Common myeloid progenitor, CD34-positive (primary cell): ENCODE measurements around the gene LRRN3.

Source experiments
- CTCF ChIA-PET: fragments of 350-600 bp; sonication (Branson Sonifier 250); formaldehyde crosslinking; loops from one replicate; lab custom pipeline; 2021; ENCODE audit warnings: antibody characterized with exemption; lab: Charles Lee
- POLR2A ChIA-PET: fragments of 350-600 bp; sonication (Branson Sonifier 250); formaldehyde crosslinking; loops from one replicate; lab custom pipeline; 2021; ENCODE audit warnings: antibody characterized with exemption; lab: Charles Lee
- DNase-seq, 3 donors: peaks; one replicate each; pipeline versions ENCODE4 v3.0.0 to v3.0.0-alpha.2; 2013
- H3K27ac ChIP-seq, 2 experiments: 1 replicate in 1 of 2; 2 replicates in 1 of 2; pipeline ENCODE4 v1.7.0; 2013; ENCODE audit warnings: inconsistent platforms in 2 of 2, low read length in 2 of 2, mild to moderate bottlenecking in 2 of 2, low read depth in 1 of 2, moderate library complexity in 1 of 2; ENCODE audit not compliant: severe bottlenecking in 2 of 2, insufficient read depth in 1 of 2, poor library complexity in 1 of 2
- H3K27me3 ChIP-seq, 5 experiments: replicated peaks in 2 of 5; 1 replicate in 3 of 5; 2 replicates in 2 of 5; pipeline versions ENCODE4 v1.6.1 to v1.7.0; 2013; ENCODE audit warnings: low read length in 4 of 5, mild to moderate bottlenecking in 2 of 5, moderate library complexity in 2 of 5, inconsistent platforms in 1 of 5; ENCODE audit not compliant: insufficient read depth in 5 of 5, control insufficient read depth in 4 of 5
- H3K36me3 ChIP-seq, 4 experiments: 1 replicate in 2 of 4; 2 replicates in 2 of 4; pipeline versions ENCODE4 v1.6.1 to v1.7.0; 2013; ENCODE audit warnings: low read length in 3 of 4, control low read depth in 1 of 4, mild to moderate bottlenecking in 1 of 4; ENCODE audit not compliant: control insufficient read depth in 4 of 4, insufficient read depth in 4 of 4
- H3K4me1 ChIP-seq, 4 experiments: 1 replicate in 3 of 4; 2 replicates in 1 of 4; pipeline versions ENCODE4 v1.6.1 to v1.7.1; 2013; ENCODE audit warnings: low read length in 3 of 4, mild to moderate bottlenecking in 3 of 4, control low read depth in 1 of 4, inconsistent platforms in 1 of 4, moderate library complexity in 1 of 4; ENCODE audit not compliant: control insufficient read depth in 4 of 4, insufficient read depth in 4 of 4; ENCODE audit errors: control extremely low read depth in 1 of 4
- H3K4me3 ChIP-seq, 7 experiments: 1 replicate in 4 of 7; 2 replicates in 3 of 7; pipeline versions ENCODE4 v1.5.1 to v1.7.0; 2013; ENCODE audit warnings: mild to moderate bottlenecking in 7 of 7, low read length in 6 of 7, moderate library complexity in 6 of 7, inconsistent platforms in 2 of 7, low read depth in 2 of 7, control low read depth in 1 of 7; ENCODE audit not compliant: insufficient read depth in 4 of 7, control insufficient read depth in 1 of 7; ENCODE audit errors: extremely low read depth in 1 of 7
- H3K9me3 ChIP-seq, 5 experiments: 1 replicate in 4 of 5; 2 replicates in 1 of 5; pipeline versions ENCODE4 v1.6.1 to v1.7.1; 2013; ENCODE audit warnings: low read length in 4 of 5, mild to moderate bottlenecking in 2 of 5, inconsistent platforms in 1 of 5, low read depth in 1 of 5, moderate library complexity in 1 of 5; ENCODE audit not compliant: control insufficient read depth in 4 of 5, insufficient read depth in 2 of 5; ENCODE audit errors: control extremely low read depth in 1 of 5
- WGBS: methylation state at CpG from one replicate; pipeline ENCODE4 v1.1.5; 2013; ENCODE audit not compliant: insufficient coverage; 5-methylcytosine and 5-hydroxymethylcytosine counted together

LRRN3 gene

GRCh38 chr7:111050875-111051416, 40.0 kb upstream of the LRRN3 start:
- no peak overlapping the region for H3K27ac ChIP-seq
- no peaks in the 10 kb centered on the region for H3K36me3 ChIP-seq
- H3K4me3 ChIP-seq = no peak overlapping the region
- H3K4me1 ChIP-seq = peaks cover 0 to 4% (median 2%) of the 10 kb centered on the region in 4 experiments
- no peaks in the 10 kb centered on the region for H3K27me3 ChIP-seq
- no peak for DNase-seq
- WGBS = 80% methylated on average over 1 of the region's 2 CpGs
- no peaks in the 10 kb centered on the region for H3K9me3 ChIP-seq
- CTCF ChIA-PET = no interaction called here
- POLR2A ChIA-PET = no interaction called here

DNA sequence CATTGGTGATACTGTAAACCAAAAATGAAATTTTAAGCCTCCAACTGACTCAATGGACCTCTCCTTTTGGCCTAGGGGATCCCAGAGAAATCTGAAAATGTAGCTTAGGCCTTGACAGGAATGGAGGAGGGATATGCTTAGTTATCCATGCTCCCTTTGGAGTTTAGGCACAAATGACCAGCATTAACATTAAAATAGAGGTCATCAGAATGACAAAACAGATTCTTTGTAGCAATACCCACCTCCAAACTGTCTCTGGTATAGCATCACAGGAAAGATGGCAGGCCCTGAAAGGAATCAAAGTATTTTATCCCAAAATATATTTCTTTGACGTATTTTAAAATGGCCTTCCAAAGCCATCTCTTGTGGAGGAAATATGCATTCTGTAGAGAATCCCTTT, 39.1 kb upstream of the LRRN3 start:
- ChIA-PET CTCF (no interaction called here), POLR2A (no interaction called here)
- Histone ChIP-seq H3K4me3 (no peak overlapping the region), H3K27ac (no peak overlapping the region), H3K27me3 (no peaks in the 10 kb centered on the region), H3K4me1 (peaks cover 0 to 4% (median 2%) of the 10 kb centered on the region in 4 experiments), H3K36me3 (no peaks in the 10 kb centered on the region), H3K9me3 (no peaks in the 10 kb centered on the region)
- DNase-seq = no peak
- WGBS = 100% methylated on average over 1 of the region's 1 CpG

GRCh38 chr7:111053035-111053434, 37.9 kb upstream of the LRRN3 start:
- no peaks in the 10 kb centered on the region for H3K27me3 ChIP-seq
- ChIA-PET CTCF (interaction anchor here (0.7 kb wide), 1 partner anchor 11 kb away, joined by 3 read pairs; no protein-coding TSS in a partner anchor), POLR2A (no interaction called here)
- DNase-seq = no peak
- H3K9me3 ChIP-seq = no peaks in the 10 kb centered on the region
- no peak overlapping the region for H3K27ac ChIP-seq
- H3K36me3 ChIP-seq = no peaks in the 10 kb centered on the region
- H3K4me1 ChIP-seq = peaks cover 0 to 4% (median 2%) of the 10 kb centered on the region in 4 experiments
- no peak overlapping the region for H3K4me3 ChIP-seq
- WGBS = 63% methylated on average over 1 of the region's 2 CpGs

GRCh38 chr7:111056371-111056770, 34.6 kb upstream of the LRRN3 start:
- Histone ChIP-seq H3K4me1 (peaks cover 0 to 4% (median 2%) of the 10 kb centered on the region in 4 experiments), H3K4me3 (no peak overlapping the region), H3K27me3 (no peaks in the 10 kb centered on the region), H3K9me3 (no peaks in the 10 kb centered on the region), H3K36me3 (no peaks in the 10 kb centered on the region), H3K27ac (no peak overlapping the region)
- POLR2A ChIA-PET = no interaction called here
- WGBS = no CpG with 5 or more reads among the region's 2 CpGs
- CTCF ChIA-PET = no interaction called here
- DNase-seq = no peak

DNA sequence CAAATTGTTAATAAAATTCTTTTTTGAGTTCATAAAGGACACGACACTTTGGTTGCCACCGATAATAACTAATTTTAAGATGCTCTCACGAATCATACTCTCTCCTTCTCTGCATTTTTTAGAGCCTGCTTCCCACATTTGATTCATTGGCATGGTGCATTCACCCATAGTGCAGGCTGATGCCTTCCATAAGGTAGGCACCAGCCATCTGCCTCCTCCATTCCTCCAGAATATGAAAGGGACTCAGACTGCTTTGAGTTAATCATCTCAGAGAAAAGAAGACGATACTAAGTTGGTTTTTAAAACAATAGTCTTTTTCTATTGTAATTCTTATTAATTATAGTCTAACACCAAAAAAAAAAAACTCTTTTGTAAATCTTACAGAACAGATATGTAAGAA, 33.9 kb upstream of the LRRN3 start:
- Histone ChIP-seq H3K36me3 (no peaks in the 10 kb centered on the region), H3K27me3 (no peaks in the 10 kb centered on the region), H3K4me1 (peaks cover 0 to 4% (median 2%) of the 10 kb centered on the region in 4 experiments), H3K27ac (no peak overlapping the region), H3K9me3 (no peaks in the 10 kb centered on the region), H3K4me3 (no peak overlapping the region)
- CTCF ChIA-PET = no interaction called here
- POLR2A ChIA-PET = no interaction called here
- DNase-seq = no peak
- WGBS = 93% methylated on average over 3 of the region's 4 CpGs

DNA sequence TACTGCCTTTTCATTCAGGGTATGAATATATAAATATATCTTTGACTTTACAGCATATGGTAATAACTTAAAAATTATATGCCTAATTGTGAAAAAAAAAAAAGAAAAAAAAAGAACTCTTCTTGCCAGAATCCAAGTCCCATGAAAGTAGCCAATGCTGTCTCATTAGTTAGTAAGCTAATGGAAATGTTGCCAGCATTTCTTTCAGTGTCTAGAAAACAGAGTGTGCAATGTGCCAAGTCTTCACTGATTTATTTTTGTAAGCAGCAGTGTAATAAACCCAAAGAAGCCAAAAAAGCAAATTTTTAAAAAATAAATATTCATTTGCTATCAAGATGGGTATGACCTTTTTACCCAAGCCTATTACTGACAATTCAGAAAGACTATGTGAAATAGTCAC, 31.1 kb upstream of the LRRN3 start:
- Histone ChIP-seq H3K27me3 (no peaks in the 10 kb centered on the region), H3K4me3 (no peak overlapping the region), H3K27ac (no peak overlapping the region), H3K9me3 (peaks cover 0 to 16% (median 7%) of the 10 kb centered on the region in 5 experiments), H3K4me1 (no peaks in the 10 kb centered on the region), H3K36me3 (no peaks in the 10 kb centered on the region)
- DNase-seq = no peak
- CTCF ChIA-PET = no interaction called here
- POLR2A ChIA-PET = no interaction called here

- H3K9me3 ChIP-seq = peaks cover 0 to 16% (median 7%) of the 10 kb centered on the region in 5 experiments
- no peak overlapping the region for H3K4me3 ChIP-seq
- WGBS = no CpG with 5 or more reads among the region's 1 CpG
- no peaks in the 10 kb centered on the region for H3K4me1 ChIP-seq
- no peak overlapping the region for H3K27ac ChIP-seq
- DNase-seq = no peak
- H3K36me3 ChIP-seq = no peaks in the 10 kb centered on the region
- ChIA-PET CTCF (no interaction called here), POLR2A (no interaction called here)
- no peaks in the 10 kb centered on the region for H3K27me3 ChIP-seq
Observed at GRCh38 chr7:111063166-111063565, 27.8 kb upstream of the LRRN3 start.
